ENCODE measurements around the gene PATJ. TPM values are rescaled to one million over a fixed set of nuclear protein-coding genes. Genes with fewer than 3 reads are reported as not detected.
A peak's percentile ranks its signal among the peaks of the same experiment; 100 is the strongest.

PATJ gene
- total and polyA plus RNA-seq, 8 donors, result 14.8 to 45.4 (median 27.9) TPM

- Histone ChIP-seq H3K4me3 (no peak overlapping the region), H3K36me3 (no peaks in the 10 kb centered on the region), H3K9me3 (no peaks in the 10 kb centered on the region), H3K27ac (no peak overlapping the region), H3K27me3 (no peaks in the 10 kb centered on the region), H3K4me1 (no peaks in the 10 kb centered on the region)
- DNase-seq (no peak), FAIRE-seq (no peak), ATAC-seq (no peak)
- whole genome bisulfite sequencing, 2 donors, result 61 to 66% methylated on average over 3 of the region's 3 CpGs
- no peak for TF ChIP-seq CTCF (IDR thresholded peaks at IDR 0.05)
- intact Hi-C loops (cut with DNase I), result no loop called here
These were observed 316.7 kb downstream of the PATJ start for GRCh38 chr1:62058956-62059355.

- WGBS, 2 donors, result 94 to 97% methylated on average over 1 of the region's 1 CpG
- no peak for TF ChIP-seq CTCF (IDR thresholded peaks at IDR 0.05)
- Histone ChIP-seq H3K4me3 (no peak overlapping the region), H3K4me1 (no peaks in the 10 kb centered on the region), H3K36me3 (no peaks in the 10 kb centered on the region), H3K27ac (no peak overlapping the region), H3K27me3 (no peaks in the 10 kb centered on the region), H3K9me3 (no peaks in the 10 kb centered on the region)
- intact Hi-C loops (cut with DNase I), result no loop called here
- DNase-seq (no peak), FAIRE-seq (no peak), ATAC-seq (no peak)
These were observed 319.8 kb downstream of the PATJ start for GRCh38 chr1:62062087-62062486.

- ATAC-seq (no peak), DNase-seq (no peak), FAIRE-seq (no peak)
- Histone ChIP-seq H3K4me1 (no peaks in the 10 kb centered on the region), H3K4me3 (no peak overlapping the region), H3K27me3 (no peaks in the 10 kb centered on the region), H3K36me3 (no peaks in the 10 kb centered on the region), H3K9me3 (no peaks in the 10 kb centered on the region), H3K27ac (no peak overlapping the region)
- intact Hi-C loops (cut with DNase I), result no loop called here
- 95 to 96% methylated on average over 4 of the region's 4 CpGs for WGBS, 2 donors
- no peak for TF ChIP-seq CTCF (IDR thresholded peaks at IDR 0.05)
These were observed 322.6 kb downstream of the PATJ start for GRCh38 chr1:62064829-62065407.

GRCh38 chr1:62066713-62067112, 324.4 kb downstream of the PATJ start:
- FAIRE-seq (no peak), ATAC-seq (no peak), DNase-seq (no peak)
- H3K4me1 ChIP-seq, result no peaks in the 10 kb centered on the region
- H3K27ac ChIP-seq, result no peak overlapping the region
- H3K36me3 ChIP-seq, result no peaks in the 10 kb centered on the region
- no peak for TF ChIP-seq CTCF (IDR thresholded peaks at IDR 0.05)
- WGBS, 2 donors, result 99 to 100% methylated on average over 2 of the region's 2 CpGs
- no peaks in the 10 kb centered on the region for H3K27me3 ChIP-seq
- intact Hi-C loops (cut with DNase I), result no loop called here
- no peaks in the 10 kb centered on the region for H3K9me3 ChIP-seq
- no peak overlapping the region for H3K4me3 ChIP-seq

- TF ChIP-seq CTCF (IDR thresholded peaks at IDR 0.05), result no peak
These were observed 326.1 kb downstream of the PATJ start for GRCh38 chr1:62068416-62068843.

More at GRCh38 chr1:62068416-62068843, 326.1 kb downstream of the PATJ start:
- no peak for FAIRE-seq
- no peak overlapping the region for H3K27ac ChIP-seq
- ATAC-seq, result peak in 2 of 4 donors; percentile 13 to 35
- 88 to 90% methylated on average over 1 of the region's 1 CpG for WGBS, 2 donors
- H3K9me3 ChIP-seq, result no peaks in the 10 kb centered on the region
- intact Hi-C loops (cut with DNase I), result no loop called here
- H3K4me3 ChIP-seq, result no peak overlapping the region
- H3K36me3 ChIP-seq, result no peaks in the 10 kb centered on the region
- DNase-seq, result no peak
- H3K27me3 ChIP-seq, result no peaks in the 10 kb centered on the region
- no peaks in the 10 kb centered on the region for H3K4me1 ChIP-seq
